Pulmonary artery endothelial cell (primary cell): ENCODE results near the gene ITPR2. TPM values are rescaled to one million over a fixed set of nuclear protein-coding genes. Genes with fewer than 3 reads are reported as not detected.

Experiments used
- DNase-seq: peaks from one replicate; pipeline ENCODE4 v3.0.0-alpha.2; 2011; ENCODE audit warnings: low read depth, low spot score
- total RNA-seq: library from RNA; depleted of rRNA; stranded (reverse); fragments of >200 nt; gene quantifications from 2 replicates; pipeline ENCODE4 v1.2.3, GENCODE V29; 2014

The ITPR2 gene
- total RNA-seq, 1 donor from 2014 or later, result 96.2 TPM

- DNase-seq, result no peak
Observed at GRCh38 chr12:26704684-26705460, 128.1 kb downstream of the ITPR2 start.

GRCh38 chr12:26704214-26704613 lies 128.8 kb downstream of the ITPR2 start:
- no peak for DNase-seq

- no peak for DNase-seq
Observed at GRCh38 chr12:26702741-26703140, 130.3 kb downstream of the ITPR2 start.

- DNase-seq, result no peak
Observed at GRCh38 chr12:26701604-26702215, 131.3 kb downstream of the ITPR2 start.

- DNase-seq, result no peak
Observed at GRCh38 chr12:26700430-26700829, 132.6 kb downstream of the ITPR2 start.

GRCh38 chr12:26699237-26699636 lies 133.8 kb downstream of the ITPR2 start:
- DNase-seq, result no peak

- no peak for DNase-seq
Observed at GRCh38 chr12:26698186-26698585, 134.8 kb downstream of the ITPR2 start.

GRCh38 chr12:26697217-26697616 lies 135.8 kb downstream of the ITPR2 start:
- peak; percentile 63 for DNase-seq

GRCh38 chr12:26696613-26697092 lies 136.3 kb downstream of the ITPR2 start:
- DNase-seq, result peak; percentile 35

- no peak for DNase-seq
Observed at GRCh38 chr12:26696048-26696612, 136.9 kb downstream of the ITPR2 start.

GRCh38 chr12:26694402-26694801 lies 138.6 kb downstream of the ITPR2 start:
- DNase-seq, result no peak

GRCh38 chr12:26692407-26692806 lies 140.6 kb downstream of the ITPR2 start:
- no peak for DNase-seq

GRCh38 chr12:26691234-26691970 lies 141.6 kb downstream of the ITPR2 start:
- peak; percentile 84 for DNase-seq

- DNase-seq, result no peak
Observed at GRCh38 chr12:26690601-26691000, 142.4 kb downstream of the ITPR2 start.

GRCh38 chr12:26689281-26689841 lies 143.6 kb downstream of the ITPR2 start:
- no peak for DNase-seq

- no peak for DNase-seq
Observed at GRCh38 chr12:26688344-26688904, 144.6 kb downstream of the ITPR2 start.

- no peak for DNase-seq
Observed at GRCh38 chr12:26686408-26686807, 146.6 kb downstream of the ITPR2 start.

GRCh38 chr12:26684101-26684500 lies 148.9 kb downstream of the ITPR2 start:
- no peak for DNase-seq

- DNase-seq, result no peak
Observed at GRCh38 chr12:26683443-26683842, 149.6 kb downstream of the ITPR2 start.

- DNase-seq, result no peak
Observed at GRCh38 chr12:26680727-26681455, 152.1 kb downstream of the ITPR2 start.
